ENCODE data around the gene ARG2. TPM values are rescaled to one million over a fixed set of nuclear protein-coding genes. Genes with fewer than 3 reads are reported as not detected.
A peak's percentile ranks its signal among the peaks of the same experiment; 100 is the strongest.

The ARG2 gene
- polyA plus RNA-seq, 3 donors, result 0.13 to 0.46 (median 0.33) TPM

DNA sequence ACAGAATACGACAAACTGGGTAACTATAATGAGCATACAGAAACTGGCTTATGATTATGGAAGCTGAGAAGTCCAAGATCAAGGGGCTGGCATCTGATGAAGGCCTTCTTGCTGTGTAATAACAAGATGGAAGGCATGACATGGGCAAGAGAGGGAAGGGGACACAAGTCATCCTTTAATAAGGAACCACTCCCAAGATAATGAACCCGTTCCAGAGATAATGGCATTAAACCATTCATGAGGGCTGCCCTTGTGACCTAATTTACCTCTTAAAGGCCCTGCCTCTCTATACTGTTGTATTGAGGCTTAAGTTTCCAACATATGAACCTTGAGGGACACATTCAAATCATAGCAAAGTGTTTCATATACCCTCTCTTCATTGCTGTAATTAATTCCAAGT, 59.3 kb downstream of the ARG2 start:
- no peak for DNase-seq
- WGBS (ENCODE audit: insufficient coverage), result no CpG with 5 or more reads among the region's 2 CpGs
- no peak overlapping the region for H2AFZ ChIP-seq (ENCODE audit: insufficient read depth, low read depth, low read length, poor library complexity, severe bottlenecking)
- Mint-ChIP-seq H3K27me3 (ENCODE audit: low read depth in 3 of 3) (no peaks in the 10 kb centered on the region), H3K36me3 (peaks cover 43 to 57% of the 10 kb centered on the region in 2 donors), H3K27ac (peak overlapping the region in 1 of 7 donors; percentile 40), H3K4me1 (peaks cover 21% of the 10 kb centered on the region), H3K9me3 (peaks cover 0 to 2% (median 0%) of the 10 kb centered on the region in 7 donors), H3K4me3 (no peak overlapping the region)
- H3K36me3 ChIP-seq (replicated peaks in 1 of 2; ENCODE audit: control insufficient read depth in 1 of 2, insufficient read depth in 2 of 2, low read length in 2 of 2), result peaks cover 12 to 41% of the 10 kb centered on the region in 2 donors
- no peak overlapping the region for H3K9ac ChIP-seq (ENCODE audit: insufficient read depth, low read length, poor library complexity, severe bottlenecking)
- H3K79me2 ChIP-seq (ENCODE audit: insufficient read depth, low read length), result peaks cover 3% of the 10 kb centered on the region
- peaks cover 21 to 29% of the 10 kb centered on the region in 2 donors for H3K4me1 ChIP-seq (ENCODE audit: control insufficient read depth in 1 of 2, insufficient read depth in 2 of 2, low read length in 2 of 2)
- H3K4me3 ChIP-seq (replicated peaks in 1 of 3; ENCODE audit: low read depth in 2 of 3, low read length in 3 of 3), result no peak overlapping the region
- no peak for TF ChIP-seq CTCF (IDR thresholded peaks at IDR 0.05)
- H4K20me1 ChIP-seq (ENCODE audit: insufficient read depth, low read length), result peaks cover under 1% of the 10 kb centered on the region
- intact Hi-C loops (cut with micrococcal nuclease), result loop anchor here in 1 of 2 donors (10.0 kb wide), 1 partner anchor 64 kb away; the partner anchor contains the start of gene ARG2
- H3K4me2 ChIP-seq (replicated peaks; ENCODE audit: extremely low read depth, low read length, poor library complexity, severe bottlenecking), result no peak overlapping the region
- H3K27ac ChIP-seq (ENCODE audit: low read depth in 1 of 2, low read length in 2 of 2), result no peak overlapping the region
- H3K9me3 ChIP-seq (replicated peaks in 1 of 2; ENCODE audit: control insufficient read depth in 1 of 2, insufficient read depth in 1 of 2, low read length in 2 of 2), result no peaks in the 10 kb centered on the region
- no peaks in the 10 kb centered on the region for H3K27me3 ChIP-seq (ENCODE audit: control insufficient read depth in 2 of 2, insufficient read depth in 2 of 2, low read length in 2 of 2)

DNA sequence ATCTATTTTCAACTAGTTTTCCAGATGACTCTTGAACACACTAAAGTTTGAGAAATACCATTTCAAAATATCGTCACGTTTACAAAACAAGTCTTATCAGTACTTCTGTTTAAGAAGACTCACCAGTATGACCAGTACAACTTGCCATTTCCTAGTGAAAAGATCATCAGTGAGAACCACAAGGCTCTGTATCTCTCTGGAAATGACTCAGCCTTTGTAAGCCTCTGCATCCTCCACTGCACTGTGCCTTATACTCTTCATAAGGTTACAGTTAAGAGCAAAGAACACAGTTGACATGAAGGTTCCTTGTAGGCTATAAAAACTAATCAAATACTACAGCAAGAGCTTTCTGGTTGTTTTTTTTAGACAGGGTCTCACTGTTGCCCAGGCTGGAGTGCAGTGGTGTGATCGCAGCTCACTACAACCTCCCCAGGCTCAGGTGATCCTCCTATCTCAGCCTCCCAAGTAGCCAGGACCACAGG, 60.4 kb downstream of the ARG2 start:
- Mint-ChIP-seq H3K27ac (peak overlapping the region; percentile 87 to 93 (median 89)), H3K27me3 (ENCODE audit: low read depth in 3 of 3) (peaks cover 0 to 2% (median 0%) of the 10 kb centered on the region in 3 donors), H3K4me1 (peaks cover 21% of the 10 kb centered on the region), H3K36me3 (peaks cover 55 to 68% of the 10 kb centered on the region in 2 donors), H3K4me3 (no peak overlapping the region), H3K9me3 (peaks cover 0 to 2% (median 0%) of the 10 kb centered on the region in 7 donors)
- H3K27me3 ChIP-seq (ENCODE audit: control insufficient read depth in 2 of 2, insufficient read depth in 2 of 2, low read length in 2 of 2), result no peaks in the 10 kb centered on the region
- no peaks in the 10 kb centered on the region for H3K9me3 ChIP-seq (replicated peaks in 1 of 2; ENCODE audit: control insufficient read depth in 1 of 2, insufficient read depth in 1 of 2, low read length in 2 of 2)
- no peak overlapping the region for H3K9ac ChIP-seq (ENCODE audit: insufficient read depth, low read length, poor library complexity, severe bottlenecking)
- peak overlapping the region; percentile 13 to 81 for H3K27ac ChIP-seq (ENCODE audit: low read depth in 1 of 2, low read length in 2 of 2)
- H3K36me3 ChIP-seq (replicated peaks in 1 of 2; ENCODE audit: control insufficient read depth in 1 of 2, insufficient read depth in 2 of 2, low read length in 2 of 2), result peaks cover 12 to 53% of the 10 kb centered on the region in 2 donors
- peaks cover 18 to 26% of the 10 kb centered on the region in 2 donors for H3K4me1 ChIP-seq (ENCODE audit: control insufficient read depth in 1 of 2, insufficient read depth in 2 of 2, low read length in 2 of 2)
- H2AFZ ChIP-seq (ENCODE audit: insufficient read depth, low read depth, low read length, poor library complexity, severe bottlenecking), result no peak overlapping the region
- no peak overlapping the region for H3K4me2 ChIP-seq (replicated peaks; ENCODE audit: extremely low read depth, low read length, poor library complexity, severe bottlenecking)
- 77% methylated on average over 3 of the region's 3 CpGs for WGBS (ENCODE audit: insufficient coverage)
- no peak for TF ChIP-seq CTCF (IDR thresholded peaks at IDR 0.05)
- no peaks in the 10 kb centered on the region for H4K20me1 ChIP-seq (ENCODE audit: insufficient read depth, low read length)
- peak; percentile 46 to 67 (median 52) for DNase-seq
- H3K4me3 ChIP-seq (replicated peaks in 1 of 3; ENCODE audit: low read depth in 2 of 3, low read length in 3 of 3), result peak overlapping the region in 1 of 3 experiments; percentile 13
- H3K79me2 ChIP-seq (ENCODE audit: insufficient read depth, low read length), result no peaks in the 10 kb centered on the region
- intact Hi-C loops (cut with micrococcal nuclease), result no loop called here
